Coronary artery (tissue), 2 donors: ENCODE data around the gene OVOL2.

Experiments used
- DNase-seq: peaks from one replicate; pipeline ENCODE4 v3.0.0-alpha.2; 2017; ENCODE audit warnings: low spot score
- H3K27ac ChIP-seq, 2 donors: fragments of 200-600 bp; sonication (generic); one replicate each; pipeline ENCODE4 v1.5.1; 2016 to 2019
- H3K4me3 ChIP-seq: fragments of 200-600 bp; sonication (generic); 2 replicates; pipeline ENCODE4 v1.5.1; 2016; ENCODE audit warnings: mild to moderate bottlenecking, moderate library complexity
- CTCF ChIP-seq: fragments of 200-600 bp; sonication (generic); IDR thresholded peaks from one replicate; pipeline ENCODE4 v1.5.1; 2019; ENCODE audit warnings: antibody characterized with exemption

Gene OVOL2

GRCh38 chr20:18011951-18012645 lies 45.6 kb downstream of the OVOL2 start:
- DNase-seq: no peak
- Histone ChIP-seq H3K27ac (no peak overlapping the region), H3K4me3 (no peak overlapping the region)
- TF ChIP-seq CTCF: no peak

GRCh38 chr20:18011482-18011881 lies 46.2 kb downstream of the OVOL2 start:
- DNase-seq: no peak
- Histone ChIP-seq H3K4me3 (no peak overlapping the region), H3K27ac (no peak overlapping the region)
- no peak for TF ChIP-seq CTCF

GRCh38 chr20:18009116-18009515 lies 48.6 kb downstream of the OVOL2 start:
- TF ChIP-seq CTCF: no peak
- no peak for DNase-seq
- Histone ChIP-seq H3K4me3 (no peak overlapping the region), H3K27ac (no peak overlapping the region)

GRCh38 chr20:18007534-18008292 lies 50.0 kb downstream of the OVOL2 start:
- no peak for TF ChIP-seq CTCF
- Histone ChIP-seq H3K4me3 (no peak overlapping the region), H3K27ac (no peak overlapping the region)
- DNase-seq: no peak

- no peak for DNase-seq
- no peak for TF ChIP-seq CTCF
- Histone ChIP-seq H3K4me3 (no peak overlapping the region), H3K27ac (no peak overlapping the region)
Measured at GRCh38 chr20:18006684-18007083, 51.0 kb downstream of the OVOL2 start.

GRCh38 chr20:18005990-18006364 lies 51.7 kb downstream of the OVOL2 start:
- Histone ChIP-seq H3K4me3 (no peak overlapping the region), H3K27ac (no peak overlapping the region)
- no peak for DNase-seq
- TF ChIP-seq CTCF: no peak
